Neural progenitor cell (in vitro differentiated cells): ENCODE results near the gene ZFP1. TPM values are rescaled to one million over a fixed set of nuclear protein-coding genes. Genes with fewer than 3 reads are reported as not detected.

Source experiments
- DNase-seq: peaks from one replicate; pipeline ENCODE4 v3.0.0-alpha.2; 2016; ENCODE audit warnings: low spot score
- H2AFZ ChIP-seq: fragments of 200-600 bp; sonication (generic); replicated peaks from 2 replicates; pipeline ENCODE4 v1.6.1; 2016; ENCODE audit warnings: antibody characterized with exemption
- H3F3A ChIP-seq: fragments of 200-600 bp; sonication (generic); 2 replicates; pipeline ENCODE4 v1.6.1; 2016; ENCODE audit warnings: antibody characterized with exemption, low read depth
- H3K27ac ChIP-seq: fragments of 200-600 bp; sonication (generic); 2 replicates; pipeline ENCODE4 v1.5.1; 2016; ENCODE audit warnings: mild to moderate bottlenecking
- H3K27me3 ChIP-seq: fragments of 200-600 bp; sonication (generic); 2 replicates; pipeline ENCODE4 v1.6.1; 2016; ENCODE audit warnings: mild to moderate bottlenecking, moderate library complexity
- H3K36me3 ChIP-seq: fragments of 200-600 bp; sonication (generic); 2 replicates; pipeline ENCODE4 v1.5.1; 2016
- H3K4me1 ChIP-seq: fragments of 200-600 bp; sonication (generic); 2 replicates; pipeline ENCODE4 v1.6.1; 2016; ENCODE audit warnings: mixed run types
- H3K4me2 ChIP-seq: fragments of 200-600 bp; sonication (generic); 2 replicates; pipeline ENCODE4 v1.6.1; 2016
- H3K4me3 ChIP-seq: fragments of 200-600 bp; sonication (generic); 2 replicates; pipeline ENCODE4 v1.5.1; 2016
- H3K79me2 ChIP-seq: fragments of 200-600 bp; sonication (generic); 2 replicates; pipeline ENCODE4 v1.6.1; 2016; ENCODE audit warnings: low read depth
- H3K9ac ChIP-seq: fragments of 200-600 bp; sonication (generic); 2 replicates; pipeline ENCODE4 v1.6.1; 2016
- H3K9me3 ChIP-seq: fragments of 200-600 bp; sonication (generic); 2 replicates; pipeline ENCODE4 v1.5.1; 2016; ENCODE audit warnings: low read depth
- H4K20me1 ChIP-seq: fragments of 200-600 bp; sonication (generic); 2 replicates; pipeline ENCODE4 v1.6.1; 2016; ENCODE audit warnings: low read depth
- H3K27ac Mint-ChIP-seq: 3 replicates; pipeline ENCODE4 v1.8.0; 2021; ENCODE audit warnings: mixed read lengths
- H3K27me3 Mint-ChIP-seq: 2 replicates; pipeline ENCODE4 v1.8.0; 2022; ENCODE audit warnings: low read depth, mild to moderate bottlenecking, inconsistent platforms, moderate library complexity, mixed read lengths; ENCODE audit not compliant: insufficient read depth
- H3K36me3 Mint-ChIP-seq: 3 replicates; pipeline ENCODE4 v1.8.0; 2021; ENCODE audit warnings: mixed read lengths
- H3K4me1 Mint-ChIP-seq: 3 replicates; pipeline ENCODE4 v1.8.0; 2021; ENCODE audit warnings: mixed read lengths
- H3K4me3 Mint-ChIP-seq: 3 replicates; pipeline ENCODE4 v1.8.0; 2021; ENCODE audit warnings: mild to moderate bottlenecking, moderate library complexity, mixed read lengths
- H3K9me3 Mint-ChIP-seq: 3 replicates; pipeline ENCODE4 v1.8.0; 2020; ENCODE audit warnings: mixed read lengths
- EZH2 ChIP-seq: fragments of 200-600 bp; sonication (generic); IDR thresholded peaks from 2 replicates; pipeline ENCODE4 v1.6.1; 2017; ENCODE audit warnings: antibody characterized with exemption, mild to moderate bottlenecking, moderate library complexity
- EZH2phosphoT487 ChIP-seq: fragments of 200-600 bp; sonication (generic); IDR thresholded peaks from 2 replicates; pipeline ENCODE4 v1.6.1; 2017; ENCODE audit warnings: antibody characterized with exemption
- total RNA-seq: library from RNA; depleted of rRNA; stranded (reverse); fragments of >200 nt; gene quantifications from 2 replicates; pipeline ENCODE4 v1.2.3, GENCODE V29; 2015; ENCODE audit warnings: low replicate concordance
- TF ChIP-seq, protein P1 (sequence below): fragments of 200-600 bp; sonication (generic); IDR thresholded peaks from 2 replicates; pipeline ENCODE4 v1.5.1; 2017; ENCODE audit warnings: antibody characterized with exemption, mild to moderate bottlenecking

ZFP1 gene
- total RNA-seq, 1 donor from 2014 or later, result 35.4 TPM

DNA sequence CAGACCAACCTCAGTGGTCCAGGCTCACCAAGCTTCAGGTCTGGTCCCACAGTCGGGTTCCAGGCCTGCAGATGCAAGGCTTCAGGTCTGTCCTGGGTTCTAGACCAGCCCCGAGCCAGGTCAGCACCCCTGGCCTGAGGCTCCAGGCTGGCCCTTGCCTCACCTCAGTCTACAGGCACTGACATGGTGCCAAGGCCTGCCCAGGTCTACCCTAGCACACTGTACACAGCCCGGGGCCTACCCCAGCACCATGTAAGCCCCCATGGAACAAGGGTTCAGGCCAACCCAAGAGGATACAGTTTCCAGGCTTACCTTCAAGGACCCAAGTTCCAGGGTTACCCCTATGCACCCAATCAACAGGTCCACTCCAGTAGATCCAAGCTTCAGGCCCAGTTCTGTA lies 26.8 kb downstream of the ZFP1 start:
- TF ChIP-seq EZH2, result no peak
- TF ChIP-seq EZH2phosphoT487, result no peak
- TF ChIP-seq, protein P1, sequence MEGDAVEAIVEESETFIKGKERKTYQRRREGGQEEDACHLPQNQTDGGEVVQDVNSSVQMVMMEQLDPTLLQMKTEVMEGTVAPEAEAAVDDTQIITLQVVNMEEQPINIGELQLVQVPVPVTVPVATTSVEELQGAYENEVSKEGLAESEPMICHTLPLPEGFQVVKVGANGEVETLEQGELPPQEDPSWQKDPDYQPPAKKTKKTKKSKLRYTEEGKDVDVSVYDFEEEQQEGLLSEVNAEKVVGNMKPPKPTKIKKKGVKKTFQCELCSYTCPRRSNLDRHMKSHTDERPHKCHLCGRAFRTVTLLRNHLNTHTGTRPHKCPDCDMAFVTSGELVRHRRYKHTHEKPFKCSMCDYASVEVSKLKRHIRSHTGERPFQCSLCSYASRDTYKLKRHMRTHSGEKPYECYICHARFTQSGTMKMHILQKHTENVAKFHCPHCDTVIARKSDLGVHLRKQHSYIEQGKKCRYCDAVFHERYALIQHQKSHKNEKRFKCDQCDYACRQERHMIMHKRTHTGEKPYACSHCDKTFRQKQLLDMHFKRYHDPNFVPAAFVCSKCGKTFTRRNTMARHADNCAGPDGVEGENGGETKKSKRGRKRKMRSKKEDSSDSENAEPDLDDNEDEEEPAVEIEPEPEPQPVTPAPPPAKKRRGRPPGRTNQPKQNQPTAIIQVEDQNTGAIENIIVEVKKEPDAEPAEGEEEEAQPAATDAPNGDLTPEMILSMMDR, result no peak
- Histone ChIP-seq H3K9ac (no peak overlapping the region), H3K27ac (no peak overlapping the region), H3K4me1 (no peaks in the 10 kb centered on the region), H3K27me3 (no peaks in the 10 kb centered on the region), H2AFZ (no peak overlapping the region), H4K20me1 (no peaks in the 10 kb centered on the region), H3K9me3 (peaks cover 17% of the 10 kb centered on the region), H3K79me2 (no peaks in the 10 kb centered on the region), H3K4me3 (no peak overlapping the region), H3F3A (no peaks in the 10 kb centered on the region), H3K4me2 (no peak overlapping the region), H3K36me3 (peaks cover 21% of the 10 kb centered on the region)
- H3K27ac Mint-ChIP-seq, result no peak overlapping the region
- peaks cover 7% of the 10 kb centered on the region for H3K27me3 Mint-ChIP-seq
- H3K9me3 Mint-ChIP-seq, result peaks cover 75% of the 10 kb centered on the region
- peaks cover 46% of the 10 kb centered on the region for H3K36me3 Mint-ChIP-seq
- DNase-seq, result no peak
- no peaks in the 10 kb centered on the region for H3K4me1 Mint-ChIP-seq
- no peak overlapping the region for H3K4me3 Mint-ChIP-seq

DNA sequence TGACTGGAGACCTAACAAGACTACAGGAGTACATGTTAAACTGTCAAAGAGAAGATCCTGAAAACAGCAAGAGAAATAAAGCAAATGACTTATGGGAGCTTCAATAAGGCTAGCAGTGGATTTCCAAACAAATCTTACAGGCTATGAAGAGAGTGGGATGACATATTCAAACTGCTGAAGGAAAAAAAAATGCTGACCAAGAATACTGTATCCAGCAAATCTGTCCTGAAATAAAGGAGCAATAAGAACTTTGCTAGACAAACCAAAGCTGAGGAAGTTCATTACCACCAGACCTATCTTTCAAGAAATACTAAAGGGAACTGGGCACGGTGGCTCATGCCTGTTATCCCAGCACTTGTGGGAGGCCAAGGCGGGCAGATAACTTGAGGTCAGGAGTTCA lies 28.6 kb downstream of the ZFP1 start:
- no peak overlapping the region for H3K27ac ChIP-seq
- Mint-ChIP-seq H3K27me3 (peaks cover 7% of the 10 kb centered on the region), H3K9me3 (peaks cover 66% of the 10 kb centered on the region), H3K4me1 (no peaks in the 10 kb centered on the region), H3K36me3 (peaks cover 29% of the 10 kb centered on the region), H3K4me3 (no peak overlapping the region), H3K27ac (no peak overlapping the region)
- DNase-seq, result no peak
- no peaks in the 10 kb centered on the region for H3K4me1 ChIP-seq
- H3K27me3 ChIP-seq, result no peaks in the 10 kb centered on the region
- H3K36me3 ChIP-seq, result peaks cover 4% of the 10 kb centered on the region
- H3K9me3 ChIP-seq, result peaks cover 3% of the 10 kb centered on the region
- H3K79me2 ChIP-seq, result no peaks in the 10 kb centered on the region
- TF ChIP-seq, protein P1, result no peak
- TF ChIP-seq EZH2phosphoT487, result no peak
- H3F3A ChIP-seq, result no peaks in the 10 kb centered on the region
- no peak overlapping the region for H3K9ac ChIP-seq
- no peak overlapping the region for H3K4me2 ChIP-seq
- H2AFZ ChIP-seq, result no peak overlapping the region
- H4K20me1 ChIP-seq, result no peaks in the 10 kb centered on the region
- H3K4me3 ChIP-seq, result no peak overlapping the region

DNA sequence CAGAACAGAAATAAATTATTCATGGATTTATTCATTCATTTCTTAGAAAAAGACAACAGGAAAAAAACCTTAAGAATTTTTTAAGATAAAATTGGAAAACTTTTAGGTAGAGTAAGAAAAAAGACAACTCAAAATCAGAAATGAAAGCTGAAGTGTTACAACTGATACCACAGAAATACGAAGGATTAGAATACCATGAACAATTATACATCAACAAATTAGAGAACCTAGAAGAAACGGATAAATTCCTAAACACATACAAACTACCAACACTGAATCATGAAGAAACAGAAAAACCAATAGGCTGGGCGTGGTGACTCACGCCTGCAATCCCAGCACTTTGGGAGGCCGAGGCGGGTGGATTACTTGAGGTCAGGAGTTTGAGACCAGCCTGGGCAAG lies 30.9 kb downstream of the ZFP1 start:
- Histone ChIP-seq H3F3A (no peaks in the 10 kb centered on the region), H3K36me3 (no peaks in the 10 kb centered on the region), H3K9me3 (peaks cover 3% of the 10 kb centered on the region), H3K9ac (no peak overlapping the region), H3K27me3 (no peaks in the 10 kb centered on the region), H3K4me1 (no peaks in the 10 kb centered on the region), H2AFZ (no peak overlapping the region), H3K4me3 (no peak overlapping the region), H3K27ac (no peak overlapping the region), H3K79me2 (no peaks in the 10 kb centered on the region), H4K20me1 (no peaks in the 10 kb centered on the region), H3K4me2 (no peak overlapping the region)
- Mint-ChIP-seq H3K27me3 (peaks cover 5% of the 10 kb centered on the region), H3K27ac (no peak overlapping the region), H3K4me1 (no peaks in the 10 kb centered on the region), H3K36me3 (peaks cover 9% of the 10 kb centered on the region), H3K4me3 (no peak overlapping the region), H3K9me3 (peaks cover 53% of the 10 kb centered on the region)
- DNase-seq, result no peak
- TF ChIP-seq EZH2, result no peak
- TF ChIP-seq, protein P1, result no peak
- TF ChIP-seq EZH2phosphoT487, result no peak
